Neural progenitor cell (in vitro differentiated cells): ENCODE measurements around the gene NEDD8. TPM values are rescaled to one million over a fixed set of nuclear protein-coding genes. Genes with fewer than 3 reads are reported as not detected.

ENCODE experiments used
- DNase-seq: peaks from one replicate; pipeline ENCODE4 v3.0.0-alpha.2; 2016; ENCODE audit warnings: low spot score
- H2AFZ ChIP-seq: fragments of 200-600 bp; sonication (generic); replicated peaks from 2 replicates; pipeline ENCODE4 v1.6.1; 2016; ENCODE audit warnings: antibody characterized with exemption
- H3F3A ChIP-seq: fragments of 200-600 bp; sonication (generic); 2 replicates; pipeline ENCODE4 v1.6.1; 2016; ENCODE audit warnings: antibody characterized with exemption, low read depth
- H3K27ac ChIP-seq: fragments of 200-600 bp; sonication (generic); 2 replicates; pipeline ENCODE4 v1.5.1; 2016; ENCODE audit warnings: mild to moderate bottlenecking
- H3K27me3 ChIP-seq: fragments of 200-600 bp; sonication (generic); 2 replicates; pipeline ENCODE4 v1.6.1; 2016; ENCODE audit warnings: mild to moderate bottlenecking, moderate library complexity
- H3K36me3 ChIP-seq: fragments of 200-600 bp; sonication (generic); 2 replicates; pipeline ENCODE4 v1.5.1; 2016
- H3K4me1 ChIP-seq: fragments of 200-600 bp; sonication (generic); 2 replicates; pipeline ENCODE4 v1.6.1; 2016; ENCODE audit warnings: mixed run types
- H3K4me2 ChIP-seq: fragments of 200-600 bp; sonication (generic); 2 replicates; pipeline ENCODE4 v1.6.1; 2016
- H3K4me3 ChIP-seq: fragments of 200-600 bp; sonication (generic); 2 replicates; pipeline ENCODE4 v1.5.1; 2016
- H3K79me2 ChIP-seq: fragments of 200-600 bp; sonication (generic); 2 replicates; pipeline ENCODE4 v1.6.1; 2016; ENCODE audit warnings: low read depth
- H3K9ac ChIP-seq: fragments of 200-600 bp; sonication (generic); 2 replicates; pipeline ENCODE4 v1.6.1; 2016
- H3K9me3 ChIP-seq: fragments of 200-600 bp; sonication (generic); 2 replicates; pipeline ENCODE4 v1.5.1; 2016; ENCODE audit warnings: low read depth
- H4K20me1 ChIP-seq: fragments of 200-600 bp; sonication (generic); 2 replicates; pipeline ENCODE4 v1.6.1; 2016; ENCODE audit warnings: low read depth
- H3K27ac Mint-ChIP-seq: 3 replicates; pipeline ENCODE4 v1.8.0; 2021; ENCODE audit warnings: mixed read lengths
- H3K27me3 Mint-ChIP-seq: 2 replicates; pipeline ENCODE4 v1.8.0; 2022; ENCODE audit warnings: low read depth, mild to moderate bottlenecking, inconsistent platforms, moderate library complexity, mixed read lengths; ENCODE audit not compliant: insufficient read depth
- H3K36me3 Mint-ChIP-seq: 3 replicates; pipeline ENCODE4 v1.8.0; 2021; ENCODE audit warnings: mixed read lengths
- H3K4me1 Mint-ChIP-seq: 3 replicates; pipeline ENCODE4 v1.8.0; 2021; ENCODE audit warnings: mixed read lengths
- H3K4me3 Mint-ChIP-seq: 3 replicates; pipeline ENCODE4 v1.8.0; 2021; ENCODE audit warnings: mild to moderate bottlenecking, moderate library complexity, mixed read lengths
- H3K9me3 Mint-ChIP-seq: 3 replicates; pipeline ENCODE4 v1.8.0; 2020; ENCODE audit warnings: mixed read lengths
- CTCF ChIP-seq: fragments of 200-600 bp; sonication (generic); IDR thresholded peaks from 2 replicates; pipeline ENCODE4 v1.5.1; 2017; ENCODE audit warnings: antibody characterized with exemption, mild to moderate bottlenecking
- EZH2 ChIP-seq: fragments of 200-600 bp; sonication (generic); IDR thresholded peaks from 2 replicates; pipeline ENCODE4 v1.6.1; 2017; ENCODE audit warnings: antibody characterized with exemption, mild to moderate bottlenecking, moderate library complexity
- EZH2phosphoT487 ChIP-seq: fragments of 200-600 bp; sonication (generic); IDR thresholded peaks from 2 replicates; pipeline ENCODE4 v1.6.1; 2017; ENCODE audit warnings: antibody characterized with exemption
- total RNA-seq: library from RNA; depleted of rRNA; stranded (reverse); fragments of >200 nt; gene quantifications from 2 replicates; pipeline ENCODE4 v1.2.3, GENCODE V29; 2015; ENCODE audit warnings: low replicate concordance

The NEDD8 gene
- total RNA-seq, 1 donor from 2014 or later = 220 TPM

GRCh38 chr14:24277071-24277470 lies 44.9 kb upstream of the NEDD8 start:
- H3K36me3 ChIP-seq = no peaks in the 10 kb centered on the region
- H3K4me3 Mint-ChIP-seq = no peak overlapping the region
- peaks cover 2% of the 10 kb centered on the region for H3K36me3 Mint-ChIP-seq
- H3F3A ChIP-seq = no peaks in the 10 kb centered on the region
- H4K20me1 ChIP-seq = no peaks in the 10 kb centered on the region
- H3K27ac ChIP-seq = no peak overlapping the region
- H3K9ac ChIP-seq = no peak overlapping the region
- peaks cover 2% of the 10 kb centered on the region for H3K4me1 ChIP-seq
- peaks cover 8% of the 10 kb centered on the region for H3K79me2 ChIP-seq
- no peaks in the 10 kb centered on the region for H3K9me3 Mint-ChIP-seq
- H3K27me3 Mint-ChIP-seq = peaks cover 2% of the 10 kb centered on the region
- H3K27ac Mint-ChIP-seq = no peak overlapping the region
- H3K27me3 ChIP-seq = no peaks in the 10 kb centered on the region
- H3K4me2 ChIP-seq = no peak overlapping the region
- peaks cover 8% of the 10 kb centered on the region for H3K4me1 Mint-ChIP-seq
- H3K9me3 ChIP-seq = no peaks in the 10 kb centered on the region
- no peak for TF ChIP-seq CTCF
- TF ChIP-seq EZH2phosphoT487 = no peak
- no peak for TF ChIP-seq EZH2
- H3K4me3 ChIP-seq = no peak overlapping the region
- DNase-seq = no peak
- H2AFZ ChIP-seq = no peak overlapping the region

GRCh38 chr14:24274101-24274543 lies 42.0 kb upstream of the NEDD8 start:
- Histone ChIP-seq H3K36me3 (no peaks in the 10 kb centered on the region), H3K79me2 (peaks cover 8% of the 10 kb centered on the region), H3K9me3 (no peaks in the 10 kb centered on the region), H3K4me1 (peaks cover 6% of the 10 kb centered on the region), H4K20me1 (no peaks in the 10 kb centered on the region), H3K9ac (no peak overlapping the region), H3K27me3 (no peaks in the 10 kb centered on the region), H3K27ac (no peak overlapping the region), H3K4me3 (no peak overlapping the region), H3F3A (peaks cover 10% of the 10 kb centered on the region), H2AFZ (no peak overlapping the region), H3K4me2 (no peak overlapping the region)
- no peak overlapping the region for H3K4me3 Mint-ChIP-seq
- TF ChIP-seq CTCF (no peak), EZH2phosphoT487 (no peak), EZH2 (no peak)
- no peak for DNase-seq
- H3K27me3 Mint-ChIP-seq = peaks cover 6% of the 10 kb centered on the region
- peaks cover 2% of the 10 kb centered on the region for H3K36me3 Mint-ChIP-seq
- H3K27ac Mint-ChIP-seq = no peak overlapping the region
- peaks cover 15% of the 10 kb centered on the region for H3K4me1 Mint-ChIP-seq
- no peaks in the 10 kb centered on the region for H3K9me3 Mint-ChIP-seq

- no peak for DNase-seq
- H3K27ac ChIP-seq = no peak overlapping the region
- no peaks in the 10 kb centered on the region for H3K27me3 ChIP-seq
- H3K4me1 Mint-ChIP-seq = peaks cover 15% of the 10 kb centered on the region
- H3F3A ChIP-seq = peaks cover 10% of the 10 kb centered on the region
- H3K27me3 Mint-ChIP-seq = peaks cover 6% of the 10 kb centered on the region
- no peaks in the 10 kb centered on the region for H3K36me3 ChIP-seq
- H3K9me3 Mint-ChIP-seq = no peaks in the 10 kb centered on the region
- H3K4me3 ChIP-seq = no peak overlapping the region
- TF ChIP-seq CTCF (peak; percentile 6), EZH2 (no peak)
- H3K4me2 ChIP-seq = no peak overlapping the region
- H3K79me2 ChIP-seq = peaks cover 8% of the 10 kb centered on the region
- H3K4me1 ChIP-seq = peaks cover 6% of the 10 kb centered on the region
- H3K4me3 Mint-ChIP-seq = no peak overlapping the region
- H2AFZ ChIP-seq = no peak overlapping the region
- H4K20me1 ChIP-seq = no peaks in the 10 kb centered on the region
- H3K36me3 Mint-ChIP-seq = peaks cover 2% of the 10 kb centered on the region
- H3K9ac ChIP-seq = no peak overlapping the region
- H3K27ac Mint-ChIP-seq = no peak overlapping the region
- no peaks in the 10 kb centered on the region for H3K9me3 ChIP-seq
These were observed 41.3 kb upstream of the NEDD8 start for GRCh38 chr14:24273422-24273998.
